ENCODE data around the gene GALNT17.

Gene GALNT17

DNA sequence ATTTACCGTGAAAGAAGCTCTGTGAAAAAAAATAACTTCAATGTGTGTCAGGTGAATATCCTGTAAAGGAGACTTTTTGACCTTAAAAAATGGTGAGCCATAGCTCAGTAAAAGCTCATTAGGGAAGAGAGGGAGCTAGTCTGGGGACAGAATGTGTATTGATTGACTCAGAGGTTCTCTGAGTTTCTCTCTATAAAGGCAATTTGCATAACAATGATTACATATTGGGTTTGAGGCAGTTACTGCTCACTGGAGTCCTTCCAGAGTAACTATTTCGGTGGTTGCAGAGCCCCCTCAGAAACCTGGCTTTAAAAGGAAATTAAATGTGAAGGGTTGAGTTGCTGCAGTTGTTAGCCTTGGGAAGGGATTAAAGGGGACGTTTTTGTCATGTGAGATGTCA, 181.6 kb downstream of the GALNT17 start:
- Histone ChIP-seq H3K9me3 (replicated peaks; ENCODE audit: insufficient read depth, low read length) (no peaks in the 10 kb centered on the region), H3K9me2 (replicated peaks; ENCODE audit: insufficient read depth, low read length) (no peaks in the 10 kb centered on the region), H4K20me1 (ENCODE audit: insufficient read depth, low read length) (no peaks in the 10 kb centered on the region), H3K4me1 (ENCODE audit: low read length) (no peaks in the 10 kb centered on the region), H3K36me3 (replicated peaks; ENCODE audit: insufficient read depth, low read length) (no peaks in the 10 kb centered on the region), H2AFZ (ENCODE audit: low read length) (no peak overlapping the region), H3F3A (ENCODE audit: insufficient read depth, low read length) (no peaks in the 10 kb centered on the region), H3K4me3 (ENCODE audit: low read length) (no peak overlapping the region), H3K27ac (ENCODE audit: low read length) (no peak overlapping the region), H3K79me2 (ENCODE audit: low read length) (no peaks in the 10 kb centered on the region), H3K4me2 (ENCODE audit: low read depth, low read length) (no peak overlapping the region), H3K27me3 (replicated peaks; ENCODE audit: insufficient read depth, low read length) (no peaks in the 10 kb centered on the region), H3K9ac (ENCODE audit: low read length) (no peak overlapping the region)
- TF ChIP-seq EZH2 (optimal IDR thresholded peaks at IDR 0.05; ENCODE audit: low read depth, low read length) (no peak), EZH2phosphoT487 (IDR thresholded peaks at IDR 0.05; ENCODE audit: low read length) (no peak)
- TF ChIP-seq, protein P1, sequence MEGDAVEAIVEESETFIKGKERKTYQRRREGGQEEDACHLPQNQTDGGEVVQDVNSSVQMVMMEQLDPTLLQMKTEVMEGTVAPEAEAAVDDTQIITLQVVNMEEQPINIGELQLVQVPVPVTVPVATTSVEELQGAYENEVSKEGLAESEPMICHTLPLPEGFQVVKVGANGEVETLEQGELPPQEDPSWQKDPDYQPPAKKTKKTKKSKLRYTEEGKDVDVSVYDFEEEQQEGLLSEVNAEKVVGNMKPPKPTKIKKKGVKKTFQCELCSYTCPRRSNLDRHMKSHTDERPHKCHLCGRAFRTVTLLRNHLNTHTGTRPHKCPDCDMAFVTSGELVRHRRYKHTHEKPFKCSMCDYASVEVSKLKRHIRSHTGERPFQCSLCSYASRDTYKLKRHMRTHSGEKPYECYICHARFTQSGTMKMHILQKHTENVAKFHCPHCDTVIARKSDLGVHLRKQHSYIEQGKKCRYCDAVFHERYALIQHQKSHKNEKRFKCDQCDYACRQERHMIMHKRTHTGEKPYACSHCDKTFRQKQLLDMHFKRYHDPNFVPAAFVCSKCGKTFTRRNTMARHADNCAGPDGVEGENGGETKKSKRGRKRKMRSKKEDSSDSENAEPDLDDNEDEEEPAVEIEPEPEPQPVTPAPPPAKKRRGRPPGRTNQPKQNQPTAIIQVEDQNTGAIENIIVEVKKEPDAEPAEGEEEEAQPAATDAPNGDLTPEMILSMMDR (IDR thresholded peaks at IDR 0.05; ENCODE audit: low read length) = no peak
- no peak for DNase-seq

DNA sequence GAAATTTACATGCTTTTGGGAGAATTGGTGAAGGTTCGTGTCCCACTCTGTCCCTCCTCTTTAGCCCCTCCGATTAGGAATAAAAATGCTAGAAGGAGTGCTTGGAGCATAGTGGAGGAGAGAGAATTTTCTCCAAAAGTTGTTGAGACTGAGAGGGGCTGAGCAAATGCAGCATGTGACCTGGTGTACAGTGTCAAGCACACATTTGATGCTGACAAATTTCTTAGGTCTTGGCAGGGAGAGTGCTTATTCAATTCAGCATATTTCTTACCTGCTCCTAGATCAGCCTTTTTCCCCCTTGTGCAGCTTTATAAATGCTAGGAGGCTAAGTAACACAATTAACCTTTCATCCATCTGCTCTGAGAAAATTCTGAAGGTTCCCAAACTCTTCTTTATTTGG, 189.0 kb downstream of the GALNT17 start:
- no peak overlapping the region for H3K9ac ChIP-seq (ENCODE audit: low read length)
- H3K79me2 ChIP-seq (ENCODE audit: low read length) = no peaks in the 10 kb centered on the region
- no peaks in the 10 kb centered on the region for H3K27me3 ChIP-seq (replicated peaks; ENCODE audit: insufficient read depth, low read length)
- H3K9me3 ChIP-seq (replicated peaks; ENCODE audit: insufficient read depth, low read length) = no peaks in the 10 kb centered on the region
- H3K4me2 ChIP-seq (ENCODE audit: low read depth, low read length) = no peak overlapping the region
- TF ChIP-seq, protein P1 (IDR thresholded peaks at IDR 0.05; ENCODE audit: low read length) = no peak
- TF ChIP-seq EZH2phosphoT487 (IDR thresholded peaks at IDR 0.05; ENCODE audit: low read length) (no peak), EZH2 (optimal IDR thresholded peaks at IDR 0.05; ENCODE audit: low read depth, low read length) (no peak)
- no peaks in the 10 kb centered on the region for H3K4me1 ChIP-seq (ENCODE audit: low read length)
- H3F3A ChIP-seq (ENCODE audit: insufficient read depth, low read length) = no peaks in the 10 kb centered on the region
- H4K20me1 ChIP-seq (ENCODE audit: insufficient read depth, low read length) = no peaks in the 10 kb centered on the region
- no peak overlapping the region for H3K4me3 ChIP-seq (ENCODE audit: low read length)
- H3K9me2 ChIP-seq (replicated peaks; ENCODE audit: insufficient read depth, low read length) = no peaks in the 10 kb centered on the region
- H3K36me3 ChIP-seq (replicated peaks; ENCODE audit: insufficient read depth, low read length) = no peaks in the 10 kb centered on the region
- H3K27ac ChIP-seq (ENCODE audit: low read length) = no peak overlapping the region
- H2AFZ ChIP-seq (ENCODE audit: low read length) = no peak overlapping the region
- no peak for DNase-seq

DNA sequence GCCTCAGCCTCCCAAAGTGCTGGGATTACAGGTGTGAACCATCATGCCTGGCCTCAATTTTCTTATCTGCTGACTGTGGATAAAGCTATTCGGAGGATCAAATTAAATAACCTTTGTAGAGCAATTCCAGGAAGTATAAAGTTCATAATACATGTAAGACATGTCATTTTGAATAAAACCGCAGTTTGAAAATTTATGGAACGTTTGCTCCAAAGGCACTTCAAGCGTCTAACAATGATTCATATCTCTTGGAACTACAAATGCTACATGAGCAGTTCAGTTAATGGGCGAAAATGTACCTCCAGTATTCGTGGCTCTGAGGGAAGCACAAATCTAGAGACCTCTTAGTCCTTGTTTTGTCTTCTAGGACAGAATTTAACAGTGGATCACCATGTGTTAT, 190.3 kb downstream of the GALNT17 start:
- H4K20me1 ChIP-seq (ENCODE audit: insufficient read depth, low read length) = no peaks in the 10 kb centered on the region
- no peak for TF ChIP-seq EZH2 (optimal IDR thresholded peaks at IDR 0.05; ENCODE audit: low read depth, low read length)
- TF ChIP-seq, protein P1 (IDR thresholded peaks at IDR 0.05; ENCODE audit: low read length) = no peak
- no peak for TF ChIP-seq EZH2phosphoT487 (IDR thresholded peaks at IDR 0.05; ENCODE audit: low read length)
- H3K36me3 ChIP-seq (replicated peaks; ENCODE audit: insufficient read depth, low read length) = no peaks in the 10 kb centered on the region
- H2AFZ ChIP-seq (ENCODE audit: low read length) = no peak overlapping the region
- H3K4me3 ChIP-seq (ENCODE audit: low read length) = no peak overlapping the region
- no peak overlapping the region for H3K27ac ChIP-seq (ENCODE audit: low read length)
- no peaks in the 10 kb centered on the region for H3K9me3 ChIP-seq (replicated peaks; ENCODE audit: insufficient read depth, low read length)
- DNase-seq = no peak
- no peaks in the 10 kb centered on the region for H3K79me2 ChIP-seq (ENCODE audit: low read length)
- H3K27me3 ChIP-seq (replicated peaks; ENCODE audit: insufficient read depth, low read length) = no peaks in the 10 kb centered on the region
- H3K9me2 ChIP-seq (replicated peaks; ENCODE audit: insufficient read depth, low read length) = no peaks in the 10 kb centered on the region
- no peaks in the 10 kb centered on the region for H3K4me1 ChIP-seq (ENCODE audit: low read length)
- H3K9ac ChIP-seq (ENCODE audit: low read length) = no peak overlapping the region
- no peak overlapping the region for H3K4me2 ChIP-seq (ENCODE audit: low read depth, low read length)
- no peaks in the 10 kb centered on the region for H3F3A ChIP-seq (ENCODE audit: insufficient read depth, low read length)
